NCI-H146 treated with DMSO at 0.1 percent for 48 hours (cell line): ENCODE results near the gene BRSK1.

Experiments
- DNase-seq: peaks from one replicate; lab custom pipeline; 2025; ENCODE audit not compliant: unreplicated experiment; lab: John Stamatoyannopoulos, UW

Gene BRSK1

DNA sequence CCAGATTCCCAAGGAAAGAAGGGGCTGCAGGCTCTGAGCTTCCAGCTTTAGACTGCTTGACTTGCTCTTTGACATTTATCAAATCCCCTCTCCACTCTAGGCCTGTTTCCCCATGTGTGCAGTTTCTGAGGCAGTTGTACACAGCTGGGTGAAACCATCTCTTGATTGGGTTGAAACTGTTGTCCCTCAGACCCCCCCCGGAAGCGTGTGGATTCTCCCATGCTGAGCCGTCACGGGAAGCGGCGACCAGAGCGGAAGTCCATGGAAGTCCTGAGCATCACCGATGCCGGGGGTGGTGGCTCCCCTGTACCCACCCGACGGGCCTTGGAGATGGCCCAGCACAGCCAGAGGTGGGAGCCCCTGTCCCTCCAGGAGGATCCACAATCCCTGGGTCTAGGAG, 19.7 kb downstream of the BRSK1 start:
- DNase-seq: no peak

DNA sequence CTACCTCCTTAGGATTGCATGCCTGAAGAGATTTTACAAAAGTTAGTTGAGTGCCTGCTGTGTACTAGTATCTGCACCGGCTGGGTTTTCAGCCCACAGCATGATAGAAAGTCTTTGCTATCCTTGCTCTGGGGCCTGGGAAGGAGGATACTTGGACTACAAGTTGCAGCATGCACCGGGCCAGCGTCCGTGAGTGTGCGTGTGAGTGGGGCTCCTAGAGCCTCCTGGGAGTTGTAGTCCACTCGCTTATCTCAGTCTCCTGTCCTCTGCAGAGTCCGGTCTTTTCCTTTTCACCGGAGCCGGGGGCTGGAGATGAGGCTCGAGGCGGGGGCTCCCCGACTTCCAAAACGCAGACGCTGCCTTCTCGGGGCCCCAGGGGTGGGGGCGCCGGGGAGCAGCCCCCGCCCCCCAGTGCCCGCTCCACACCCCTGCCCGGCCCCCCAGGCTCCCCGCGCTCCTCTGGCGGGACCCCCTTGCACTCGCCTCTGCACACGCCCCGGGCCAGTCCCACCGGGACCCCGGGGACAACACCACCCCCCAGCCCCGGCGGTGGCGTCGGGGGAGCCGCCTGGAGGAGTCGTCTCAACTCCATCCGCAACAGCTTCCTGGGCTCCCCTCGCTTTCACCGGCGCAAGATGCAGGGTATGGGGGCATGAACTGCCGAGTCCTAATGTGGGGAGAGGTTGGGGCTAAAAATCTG, 20.6 kb downstream of the BRSK1 start:
- DNase-seq: no peak

DNA sequence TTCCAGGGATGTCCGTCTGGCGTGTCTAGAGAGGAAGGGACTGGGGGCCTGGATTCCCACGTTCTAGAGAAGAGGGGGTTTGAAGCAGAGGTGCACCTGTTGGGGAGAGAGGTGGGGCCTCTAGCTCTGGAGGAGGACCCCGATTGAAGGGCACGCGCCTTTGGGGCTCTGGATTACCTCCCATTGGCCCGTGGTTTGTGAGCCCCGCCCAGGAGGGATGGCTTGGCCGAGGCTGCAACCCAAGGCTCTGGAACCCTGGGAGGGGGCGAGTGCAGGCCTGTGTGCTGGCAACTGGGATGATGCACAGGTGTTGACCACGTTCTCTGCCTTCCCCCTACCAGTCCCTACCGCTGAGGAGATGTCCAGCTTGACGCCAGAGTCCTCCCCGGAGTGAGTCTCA, 21.2 kb downstream of the BRSK1 start:
- no peak for DNase-seq

DNA sequence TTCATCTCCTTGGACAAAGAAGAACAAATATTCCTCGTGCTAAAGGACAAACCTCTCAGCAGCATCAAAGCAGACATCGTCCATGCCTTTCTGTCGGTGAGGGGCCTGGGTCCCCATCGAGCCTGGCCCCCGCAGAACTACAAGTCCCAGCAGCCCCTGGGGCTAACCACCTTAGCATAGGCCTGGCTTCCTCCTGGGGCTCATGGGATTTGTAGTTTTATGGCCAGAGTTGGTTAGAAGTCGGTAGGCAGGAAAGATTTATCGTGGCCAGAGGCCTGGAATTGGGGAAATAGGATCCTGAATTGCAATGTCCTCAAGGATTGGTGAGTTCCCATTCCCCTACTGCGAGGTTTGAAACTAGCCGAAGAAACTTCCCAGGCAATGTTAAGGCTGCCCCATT, 21.7 kb downstream of the BRSK1 start:
- DNase-seq: no peak

DNA sequence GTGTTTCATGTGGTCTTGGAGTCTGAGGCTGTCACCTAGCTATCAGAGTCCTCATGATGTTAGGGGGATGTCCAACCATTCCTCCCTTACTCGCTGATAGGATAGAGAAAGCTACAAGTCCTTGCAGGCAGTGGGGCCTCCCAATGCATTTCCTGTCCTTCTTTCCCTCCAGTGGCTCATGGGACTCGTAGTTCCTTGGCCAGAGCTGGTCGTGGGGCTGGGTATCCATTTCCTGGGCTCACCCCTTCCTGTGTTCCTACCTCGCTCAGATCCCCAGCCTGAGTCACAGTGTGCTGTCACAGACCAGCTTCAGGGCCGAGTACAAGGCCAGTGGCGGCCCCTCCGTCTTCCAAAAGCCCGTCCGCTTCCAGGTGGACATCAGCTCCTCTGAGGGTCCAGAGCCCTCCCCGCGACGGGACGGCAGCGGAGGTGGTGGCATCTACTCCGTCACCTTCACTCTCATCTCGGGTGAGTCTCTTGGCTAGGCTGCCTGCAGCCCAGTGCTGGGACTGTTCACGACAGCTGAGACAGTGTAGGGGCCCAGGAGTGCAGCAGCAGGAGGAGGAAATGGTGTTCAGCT, 22.3 kb downstream of the BRSK1 start:
- DNase-seq: no peak

DNA sequence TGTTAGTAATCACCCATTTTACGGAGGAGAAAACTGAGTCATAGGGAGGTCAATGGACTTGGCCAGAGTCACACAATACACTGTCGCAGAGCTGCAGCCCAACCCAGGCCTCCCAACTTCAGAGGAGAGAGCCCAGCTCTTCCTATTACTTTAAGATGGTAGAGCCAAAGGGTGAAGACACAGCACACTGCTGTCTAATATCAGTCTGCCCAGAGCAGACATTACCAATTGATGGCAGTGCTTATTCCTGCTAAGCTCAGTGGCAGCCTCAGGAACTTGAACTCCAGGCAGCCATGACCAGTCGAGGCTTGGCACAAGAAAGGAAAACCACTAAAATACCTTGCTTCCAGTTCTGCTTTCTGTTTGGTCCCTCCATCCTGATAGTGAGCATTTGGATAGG, 22.9 kb downstream of the BRSK1 start:
- no peak for DNase-seq

DNA sequence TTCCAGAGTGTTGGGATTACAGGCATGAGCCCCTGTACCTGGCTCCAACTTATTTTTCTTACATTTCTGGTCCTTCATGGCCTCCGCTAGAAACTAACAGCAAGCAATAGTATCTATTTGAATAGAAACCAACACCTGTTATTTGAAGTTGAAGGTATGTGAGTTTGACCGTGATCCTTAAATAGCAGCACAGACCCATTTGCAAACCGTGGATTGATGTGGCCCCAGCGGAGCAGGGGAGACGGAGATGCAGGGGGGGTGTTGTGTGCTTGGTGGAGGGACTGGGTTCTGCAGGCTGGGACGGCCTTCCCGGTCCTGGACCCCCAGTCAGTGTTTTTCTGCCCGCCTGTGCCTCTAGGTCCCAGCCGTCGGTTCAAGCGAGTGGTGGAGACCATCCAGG, 24.5 kb downstream of the BRSK1 start:
- no peak for DNase-seq

DNA sequence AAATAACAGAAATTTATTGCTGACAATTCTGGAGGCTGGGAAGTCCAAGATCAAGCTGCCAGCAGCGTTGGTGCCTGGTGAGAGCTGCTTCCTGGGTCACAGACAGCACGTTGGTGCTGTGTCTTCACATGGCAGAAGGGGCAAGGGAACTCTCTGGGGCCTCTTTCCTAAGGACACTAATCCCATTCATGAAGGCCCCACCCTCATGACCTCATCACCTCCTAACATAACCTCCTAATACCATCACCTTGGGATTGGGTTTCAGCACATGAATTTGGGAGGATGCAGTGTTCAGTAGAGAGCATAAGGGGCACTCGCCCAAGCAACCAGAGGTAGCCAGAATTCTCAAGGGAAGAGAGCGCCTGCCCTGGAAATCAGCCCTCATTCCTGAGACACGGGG, 25.7 kb downstream of the BRSK1 start:
- DNase-seq: no peak

DNA sequence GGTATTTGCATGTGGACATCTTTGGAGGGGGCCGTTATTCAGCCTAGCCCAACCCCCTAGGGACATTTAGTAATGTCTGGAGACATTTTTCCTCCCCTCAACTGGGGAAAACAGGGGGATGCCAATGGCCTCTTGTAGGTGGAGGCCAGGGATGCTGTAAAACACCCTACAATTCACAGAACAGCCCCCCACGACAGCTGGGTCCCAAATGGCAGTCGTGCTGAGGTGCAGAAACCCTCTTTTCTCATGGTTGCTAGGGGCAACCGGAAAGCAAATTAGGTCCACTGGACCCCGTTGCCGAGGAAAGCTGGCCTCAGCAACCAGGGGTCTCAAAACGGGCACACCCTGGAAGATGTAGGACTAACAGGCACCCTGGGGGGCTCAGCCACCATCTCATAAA, 26.7 kb downstream of the BRSK1 start:
- DNase-seq: no peak

DNA sequence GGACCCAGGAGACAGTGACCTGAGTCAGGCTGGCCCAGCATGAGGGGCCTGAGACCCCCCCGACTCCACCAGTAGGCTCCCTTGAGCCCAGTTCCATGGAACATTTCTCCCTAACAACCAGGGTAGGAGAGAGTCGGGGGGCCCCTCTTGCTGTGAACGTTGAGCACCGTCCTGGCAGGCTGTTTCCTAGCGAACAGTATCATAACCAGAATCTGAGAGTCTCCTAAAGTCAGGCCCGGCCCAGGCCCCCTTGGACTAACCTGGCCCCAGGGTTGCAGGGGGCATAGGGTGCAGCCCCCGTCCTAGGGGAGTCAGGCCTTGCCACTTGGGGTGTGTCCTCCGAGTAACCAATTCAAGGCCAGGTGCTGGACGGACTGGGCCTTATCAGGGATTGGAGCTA, 27.6 kb downstream of the BRSK1 start:
- no peak for DNase-seq

DNA sequence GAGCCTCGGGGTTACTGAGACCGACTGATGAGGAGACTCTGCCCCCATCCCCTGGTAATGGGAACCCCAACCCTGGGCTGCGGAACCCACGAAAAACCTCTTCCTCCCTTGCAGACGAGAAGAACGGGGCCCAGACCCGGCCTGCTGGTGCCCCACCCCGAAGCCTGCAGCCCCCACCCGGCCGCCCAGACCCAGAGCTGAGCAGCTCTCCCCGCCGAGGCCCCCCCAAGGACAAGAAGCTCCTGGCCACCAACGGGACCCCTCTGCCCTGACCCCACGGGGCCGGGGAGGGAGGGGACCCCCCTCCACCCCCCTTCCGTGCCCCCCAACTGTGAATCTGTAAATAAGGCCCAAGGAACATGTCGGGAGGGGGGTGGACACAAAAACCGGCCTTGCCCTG, 28.0 kb downstream of the BRSK1 start:
- no peak for DNase-seq

DNA sequence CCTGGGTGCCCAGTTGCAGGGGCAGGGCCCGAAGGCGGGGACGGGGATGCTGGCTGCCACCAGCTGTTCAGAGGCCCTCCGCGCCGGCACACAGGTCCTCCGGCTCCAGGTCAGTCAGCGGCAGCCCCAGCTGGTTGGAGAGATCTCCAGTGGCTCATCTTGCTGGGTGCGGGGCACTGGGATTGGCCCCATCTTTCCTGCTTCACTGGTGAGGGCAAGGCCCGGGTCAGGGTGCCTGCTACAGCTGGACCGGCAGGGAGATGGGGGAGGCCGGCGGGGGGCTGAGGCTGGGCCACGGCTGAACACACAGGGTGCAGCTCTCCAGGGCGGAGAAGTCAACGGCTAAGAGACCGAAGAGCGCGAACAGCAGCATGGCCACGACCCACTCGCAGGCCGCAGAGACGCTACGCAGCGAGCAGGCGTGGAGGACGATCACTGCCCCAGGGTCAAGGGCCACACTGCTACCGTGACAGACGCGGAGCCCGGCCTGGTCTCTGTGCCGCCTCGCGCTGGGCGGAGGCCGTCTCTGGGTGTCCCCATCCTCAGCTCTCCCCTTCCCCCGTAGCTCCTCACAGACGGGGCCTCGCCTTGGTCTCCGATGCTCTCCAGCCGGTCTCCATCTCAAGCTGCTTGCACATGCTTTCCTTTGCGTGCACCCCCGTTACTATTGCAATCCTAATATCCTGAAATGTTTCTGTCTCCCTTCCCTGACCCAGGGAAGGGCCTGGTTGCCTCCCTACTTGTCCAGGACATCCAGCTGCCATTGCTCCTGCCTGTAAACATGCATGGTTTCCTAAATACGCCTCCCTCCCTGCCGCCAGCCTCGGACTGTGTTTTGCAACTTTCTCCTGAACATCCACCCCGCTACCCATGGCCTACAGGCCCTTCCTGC, 29.1 kb downstream of the BRSK1 start:
- DNase-seq: no peak

DNA sequence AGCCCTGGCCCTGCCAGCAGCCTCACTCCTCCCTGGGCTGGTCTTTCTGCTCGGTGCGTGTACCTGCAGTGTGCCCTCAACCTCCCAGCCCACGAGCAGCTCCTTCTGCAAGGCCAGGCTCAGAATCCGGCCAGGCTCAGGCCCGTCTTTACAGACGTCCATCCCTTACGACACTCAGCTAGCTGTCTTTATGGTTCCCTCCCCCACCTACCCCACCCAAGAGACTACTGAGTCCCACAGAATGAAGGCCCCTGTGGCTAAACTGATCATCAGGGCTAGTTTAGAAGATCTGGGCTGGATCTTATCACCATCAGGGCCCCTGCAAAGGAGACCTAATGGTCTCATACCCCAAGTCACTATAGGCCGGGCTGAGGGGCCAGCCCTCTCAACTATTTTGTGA, 30.6 kb downstream of the BRSK1 start:
- no peak for DNase-seq

DNA sequence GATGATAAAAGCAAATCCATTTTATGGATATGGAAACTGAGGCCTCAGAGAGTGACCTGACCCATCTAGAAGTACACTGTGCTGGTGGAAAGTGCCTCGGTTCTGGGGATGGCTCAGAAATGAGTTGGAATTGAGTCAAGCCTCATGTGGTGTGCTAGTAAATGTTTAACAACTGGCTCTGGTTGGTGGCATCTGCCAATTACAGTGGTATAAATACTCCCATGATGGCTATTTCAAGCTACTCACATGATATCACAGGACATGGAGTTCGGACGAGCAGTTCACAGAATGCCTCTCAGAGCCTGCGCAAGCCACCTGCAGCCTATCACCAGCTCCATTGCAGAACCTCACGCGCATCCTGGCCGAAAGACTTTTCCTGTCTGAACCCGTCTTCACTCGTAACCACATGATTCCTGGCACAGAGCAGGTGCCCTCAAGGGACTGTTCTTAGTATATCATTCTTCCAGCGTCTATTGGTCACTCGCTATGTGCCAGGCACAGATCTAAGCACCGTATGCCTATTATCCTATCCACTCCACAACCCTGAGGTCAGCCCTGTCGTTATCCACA, 32.2 kb downstream of the BRSK1 start:
- no peak for DNase-seq

DNA sequence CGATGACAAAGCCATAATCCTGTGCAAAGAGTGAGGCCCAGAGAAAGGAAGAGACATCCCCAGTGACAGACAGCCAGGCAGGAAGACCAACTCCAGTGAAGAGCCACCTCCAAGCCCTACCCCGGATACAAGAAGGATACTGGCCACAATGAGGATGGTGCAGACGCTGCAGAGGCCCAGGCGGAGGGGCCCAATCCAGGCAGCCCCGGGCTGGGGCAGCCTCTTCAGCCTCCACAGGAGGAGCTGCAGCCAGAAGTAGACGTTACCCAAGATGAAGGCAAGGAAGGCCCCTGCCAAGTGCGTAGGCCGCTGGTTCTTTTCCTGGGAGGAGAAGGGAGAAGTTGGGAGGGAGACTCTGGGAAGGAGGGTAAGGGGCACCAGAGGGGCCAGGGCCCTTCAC, 32.8 kb downstream of the BRSK1 start:
- DNase-seq: no peak

DNA sequence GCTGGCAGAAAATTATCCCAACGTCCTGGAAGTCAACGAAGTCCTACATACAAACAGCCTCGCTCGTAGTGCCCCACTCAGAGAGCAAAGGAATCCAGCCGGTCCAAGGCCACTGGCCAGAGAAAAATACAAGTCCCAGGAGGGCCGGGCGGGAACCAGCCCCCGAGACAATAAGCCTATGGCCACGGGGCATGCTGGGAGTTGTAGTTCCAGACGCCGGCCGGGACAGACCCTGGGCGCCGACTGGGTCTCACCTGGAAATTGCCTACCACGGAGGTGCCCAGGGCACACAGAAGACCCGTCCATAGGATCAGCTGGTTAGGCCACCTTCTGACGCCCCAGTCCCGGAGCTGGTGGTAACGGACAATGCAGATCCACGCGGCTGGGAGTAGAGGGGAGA, 36.0 kb downstream of the BRSK1 start:
- peak; percentile 54 for DNase-seq

DNA sequence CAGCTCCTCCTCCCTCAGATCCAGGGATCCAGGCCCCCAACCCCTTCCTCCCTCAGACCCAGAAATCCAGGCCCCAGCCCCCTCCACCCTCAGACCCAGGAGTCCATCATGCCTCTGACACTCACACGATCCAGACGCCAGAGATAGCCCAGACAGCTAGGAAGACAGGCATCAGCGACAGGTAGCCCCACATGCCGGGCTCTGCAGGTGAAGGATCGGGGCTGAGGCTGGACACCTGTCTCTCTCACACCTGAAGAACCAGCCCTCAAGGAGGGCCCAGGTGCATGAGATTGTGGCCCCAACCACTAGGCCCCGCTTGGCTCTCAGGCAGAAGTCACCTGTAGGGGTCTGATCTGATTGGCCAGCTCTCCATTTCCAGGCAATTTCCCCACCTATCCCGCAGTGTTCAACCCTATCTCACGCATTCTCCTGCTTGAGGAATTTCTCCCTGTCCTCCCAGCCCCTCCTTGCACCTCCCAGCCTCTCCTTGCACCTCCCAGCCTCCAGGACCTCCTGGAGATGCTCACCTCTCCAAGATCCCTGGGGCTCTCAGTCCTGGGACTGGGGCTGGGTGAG, 37.1 kb downstream of the BRSK1 start:
- DNase-seq: no peak

DNA sequence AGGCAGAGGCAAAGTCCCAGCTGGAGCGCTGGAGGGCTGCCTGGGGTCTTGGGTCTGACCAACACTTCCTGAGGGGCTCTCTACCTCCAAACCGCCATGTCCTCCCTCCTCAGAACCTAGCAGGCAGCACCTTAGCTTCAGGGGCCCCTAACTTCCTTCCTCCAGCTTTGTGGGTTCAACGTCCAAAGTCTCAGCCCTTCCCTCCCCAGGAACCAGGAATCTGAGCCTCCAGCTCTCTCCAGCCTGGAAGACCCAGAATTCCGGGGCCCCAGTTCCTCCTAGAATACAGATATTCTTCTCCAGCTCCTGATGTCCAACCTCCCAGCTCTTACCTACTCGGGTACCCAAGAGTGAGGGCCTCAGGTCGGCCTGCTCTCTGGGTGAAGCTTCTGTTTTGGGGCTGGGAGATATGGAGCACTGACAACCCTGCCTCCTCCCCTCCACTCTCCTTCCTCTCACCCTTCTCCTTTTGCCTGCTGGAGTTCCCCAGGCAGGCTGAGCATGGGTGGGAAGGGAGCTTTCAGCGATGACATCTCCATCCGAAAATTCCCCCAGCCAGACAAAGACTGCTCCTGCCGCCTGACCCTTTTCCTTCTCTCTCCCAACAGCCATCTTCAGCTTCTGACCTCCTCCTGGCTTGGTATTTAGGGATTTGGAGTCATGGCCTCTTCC, 37.8 kb downstream of the BRSK1 start:
- DNase-seq: no peak

DNA sequence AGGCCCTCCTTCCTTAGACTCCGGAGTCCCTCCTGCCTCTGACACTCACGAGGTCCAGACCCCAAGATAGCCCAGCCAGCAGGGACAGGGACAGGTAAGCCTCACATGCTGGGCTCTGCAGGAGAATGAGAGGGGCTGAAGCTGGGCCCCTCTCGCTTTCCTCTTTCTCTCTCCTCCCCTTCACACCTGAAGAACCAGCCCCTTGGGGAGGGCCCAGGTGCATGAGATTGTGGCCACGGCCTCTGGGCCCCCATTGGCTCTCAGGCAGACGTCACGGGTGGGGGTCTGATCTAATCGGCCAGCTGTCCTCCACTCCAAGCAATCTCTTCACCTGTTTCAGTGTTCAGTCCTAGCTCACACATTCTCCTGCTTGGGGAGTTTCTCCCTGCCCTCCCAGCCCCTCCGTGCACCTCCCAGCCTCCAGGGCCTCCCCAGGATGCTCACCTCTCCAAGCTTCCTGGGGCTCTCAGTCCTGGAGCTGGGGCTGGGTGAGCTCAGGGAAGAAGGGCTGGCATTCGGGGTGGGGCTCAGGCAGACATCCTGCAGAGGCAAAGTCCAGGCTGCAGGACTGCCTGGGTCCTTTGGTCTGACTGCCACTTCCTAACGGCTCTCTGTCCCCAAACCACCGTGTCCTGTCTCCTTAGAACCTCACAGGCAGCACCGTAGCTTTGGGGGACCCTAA, 38.5 kb downstream of the BRSK1 start:
- no peak for DNase-seq

DNA sequence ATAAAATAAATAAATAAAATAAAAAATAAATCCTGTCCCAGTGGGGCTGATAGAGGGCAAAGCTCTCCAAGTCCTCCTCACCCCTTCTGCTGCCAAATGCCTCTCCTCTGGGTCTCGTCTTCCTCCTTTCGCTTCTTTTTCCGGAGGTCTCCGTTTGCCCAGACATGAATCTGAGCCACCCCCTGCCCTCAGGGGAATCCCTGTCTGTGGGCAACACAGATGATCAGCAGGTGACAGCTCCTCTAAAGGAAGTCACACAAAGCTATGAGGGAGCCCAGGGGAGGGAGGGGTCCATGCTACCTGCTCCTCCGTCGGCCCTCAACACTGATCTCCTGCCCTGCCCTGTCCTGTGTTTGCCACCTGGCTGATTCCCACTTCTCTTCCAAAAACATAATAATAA, 40.9 kb downstream of the BRSK1 start:
- no peak for DNase-seq
